GM12874 (cell line): ENCODE data around the gene ARCN1.

ENCODE experiments used
- TF ChIP-seq, protein P1 (sequence below): IDR thresholded peaks from 2 replicates; pipeline ENCODE4 v1.5.1; 2011; ENCODE audit warnings: low read depth, mild to moderate bottlenecking, control low read depth, low read length, moderate library complexity; ENCODE audit not compliant: insufficient read depth

Gene ARCN1

DNA sequence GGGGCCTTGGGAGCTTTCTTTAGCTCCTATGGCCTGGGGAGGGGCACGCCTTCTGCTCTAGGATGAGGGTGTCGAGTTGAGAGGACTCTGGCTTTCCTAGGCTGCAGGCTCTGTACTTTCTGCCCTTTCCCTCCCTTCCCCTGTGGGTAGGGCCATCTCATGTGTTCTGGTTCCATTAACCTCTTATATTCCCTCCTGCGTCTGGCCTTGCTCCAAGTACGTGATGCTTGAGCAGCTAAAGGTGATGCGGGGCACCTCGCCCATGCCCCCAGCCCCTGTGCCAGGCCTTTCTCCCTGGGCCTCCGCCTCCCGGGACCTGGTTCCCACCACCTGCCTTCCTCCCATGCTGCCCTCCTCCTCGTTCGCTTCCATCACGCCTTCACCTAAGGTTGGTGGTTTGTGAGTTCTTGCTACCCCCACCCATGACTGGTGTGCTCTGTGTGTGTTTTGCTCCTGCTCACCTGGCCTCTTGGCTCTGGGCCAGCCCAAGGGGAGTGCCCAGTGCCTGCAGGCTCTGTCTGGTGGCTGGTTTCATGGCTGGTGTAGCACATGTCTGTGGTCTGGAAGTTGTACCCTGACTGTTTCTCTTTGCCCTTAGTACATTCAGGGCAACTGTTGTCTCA is 69.3 kb downstream of the ARCN1 start:
- TF ChIP-seq, protein P1, sequence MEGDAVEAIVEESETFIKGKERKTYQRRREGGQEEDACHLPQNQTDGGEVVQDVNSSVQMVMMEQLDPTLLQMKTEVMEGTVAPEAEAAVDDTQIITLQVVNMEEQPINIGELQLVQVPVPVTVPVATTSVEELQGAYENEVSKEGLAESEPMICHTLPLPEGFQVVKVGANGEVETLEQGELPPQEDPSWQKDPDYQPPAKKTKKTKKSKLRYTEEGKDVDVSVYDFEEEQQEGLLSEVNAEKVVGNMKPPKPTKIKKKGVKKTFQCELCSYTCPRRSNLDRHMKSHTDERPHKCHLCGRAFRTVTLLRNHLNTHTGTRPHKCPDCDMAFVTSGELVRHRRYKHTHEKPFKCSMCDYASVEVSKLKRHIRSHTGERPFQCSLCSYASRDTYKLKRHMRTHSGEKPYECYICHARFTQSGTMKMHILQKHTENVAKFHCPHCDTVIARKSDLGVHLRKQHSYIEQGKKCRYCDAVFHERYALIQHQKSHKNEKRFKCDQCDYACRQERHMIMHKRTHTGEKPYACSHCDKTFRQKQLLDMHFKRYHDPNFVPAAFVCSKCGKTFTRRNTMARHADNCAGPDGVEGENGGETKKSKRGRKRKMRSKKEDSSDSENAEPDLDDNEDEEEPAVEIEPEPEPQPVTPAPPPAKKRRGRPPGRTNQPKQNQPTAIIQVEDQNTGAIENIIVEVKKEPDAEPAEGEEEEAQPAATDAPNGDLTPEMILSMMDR: no peak

DNA sequence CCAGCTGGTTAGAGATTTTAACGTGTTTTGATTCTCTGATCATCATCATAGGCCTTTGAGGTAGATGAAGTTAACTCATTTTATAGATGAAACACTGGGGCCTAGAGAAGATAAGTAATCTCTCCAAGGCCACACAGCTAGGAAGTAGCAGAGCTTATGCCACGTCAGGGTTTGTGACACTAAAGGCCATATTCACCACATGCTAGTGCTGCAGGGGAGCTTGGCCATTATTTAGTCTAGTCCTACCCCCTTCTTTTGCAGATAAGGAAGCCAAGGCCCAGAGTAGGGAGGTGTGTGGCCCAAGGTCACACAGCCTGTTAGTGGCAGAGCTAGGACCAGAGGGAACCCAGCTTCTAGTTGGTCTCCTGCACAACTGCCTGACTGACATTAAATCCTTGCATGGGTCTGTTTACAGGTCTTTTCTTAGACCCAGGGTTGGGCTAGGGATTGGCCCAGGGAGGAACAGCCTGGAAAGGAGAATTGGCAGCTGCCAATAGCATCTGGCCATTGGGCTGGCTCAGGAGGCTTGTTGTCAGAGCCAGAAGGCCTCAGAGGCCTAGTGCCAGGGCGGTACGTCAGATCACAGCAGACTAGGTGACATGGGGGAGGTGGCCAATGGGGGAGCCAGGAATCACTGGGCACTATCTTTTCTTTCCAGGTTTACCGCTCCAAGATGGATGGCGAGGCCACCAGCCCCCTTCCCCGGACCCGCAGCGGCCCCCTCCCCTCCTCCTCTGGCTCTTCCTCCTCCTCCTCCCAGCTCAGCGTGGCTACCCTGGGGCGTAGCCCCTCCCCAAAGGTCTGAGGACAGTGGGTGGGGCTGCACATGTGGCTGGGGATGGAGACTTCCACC is 71.2 kb downstream of the ARCN1 start:
- TF ChIP-seq, protein P1: no peak

DNA sequence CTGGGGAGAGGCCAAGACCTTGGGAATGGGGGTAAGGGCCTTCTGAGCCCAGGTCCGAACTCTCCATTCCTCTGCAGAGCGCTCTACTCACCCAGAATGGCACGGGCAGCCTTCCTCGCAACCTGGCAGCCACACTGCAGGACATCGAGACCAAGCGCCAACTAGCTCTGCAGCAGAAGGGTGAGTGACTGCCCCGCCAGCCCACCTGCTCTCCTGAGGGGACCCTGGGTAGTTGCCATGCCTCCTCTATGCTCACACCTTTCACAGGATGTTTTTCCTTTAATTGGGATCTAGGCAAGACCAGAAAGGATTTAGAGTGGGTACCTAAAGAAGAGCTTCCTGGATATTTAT is 71.8 kb downstream of the ARCN1 start:
- TF ChIP-seq, protein P1: no peak

DNA sequence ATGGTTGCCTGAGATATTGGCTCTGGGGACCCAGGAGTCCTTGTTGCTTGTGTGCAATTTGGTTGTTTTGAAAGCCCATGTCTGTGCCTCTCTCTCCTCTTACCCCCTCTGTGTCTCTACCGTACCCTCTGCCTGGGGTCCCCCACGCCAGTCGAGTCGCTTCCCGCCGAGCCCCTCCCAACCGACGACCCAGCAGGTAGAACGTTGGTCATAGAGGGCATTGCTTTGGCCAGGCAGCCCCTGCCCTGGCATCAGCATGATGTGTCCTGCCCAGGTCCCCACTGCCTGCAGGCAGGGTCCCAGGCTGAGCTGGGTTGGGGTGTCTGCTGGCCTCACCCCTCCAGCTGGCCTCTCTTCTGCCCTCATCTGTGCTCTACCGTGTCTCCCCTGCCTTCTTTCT is 72.3 kb downstream of the ARCN1 start:
- TF ChIP-seq, protein P1: no peak

DNA sequence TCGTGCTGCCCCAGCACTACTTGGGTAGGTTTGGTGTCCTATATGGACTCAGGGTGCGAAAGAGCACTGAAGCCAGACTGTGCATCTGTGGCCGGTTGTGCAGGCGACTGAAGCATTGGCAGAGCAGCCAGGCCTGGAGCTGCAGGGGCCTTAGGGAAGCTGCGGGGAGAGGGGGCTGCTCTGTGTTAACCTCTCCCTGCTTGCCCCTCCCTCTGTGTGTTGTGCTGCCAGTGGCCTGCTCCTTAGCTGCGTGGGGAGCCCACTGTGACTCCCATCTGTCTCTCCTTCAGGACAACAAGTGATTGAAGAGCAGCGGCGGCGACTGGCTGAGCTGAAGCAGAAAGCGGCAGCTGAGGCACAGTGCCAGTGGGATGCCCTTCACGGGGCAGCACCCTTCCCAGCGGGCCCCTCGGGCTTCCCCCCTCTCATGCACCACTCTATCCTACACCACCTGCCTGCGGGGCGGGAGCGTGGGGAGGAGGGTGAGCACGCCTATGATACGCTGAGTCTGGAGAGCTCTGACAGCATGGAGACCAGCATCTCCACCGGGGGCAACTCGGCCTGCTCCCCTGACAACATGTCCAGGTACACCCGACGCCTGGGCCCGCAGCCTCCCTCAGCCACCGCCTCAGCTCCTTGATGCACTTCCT is 73.0 kb downstream of the ARCN1 start:
- TF ChIP-seq, protein P1: no peak

DNA sequence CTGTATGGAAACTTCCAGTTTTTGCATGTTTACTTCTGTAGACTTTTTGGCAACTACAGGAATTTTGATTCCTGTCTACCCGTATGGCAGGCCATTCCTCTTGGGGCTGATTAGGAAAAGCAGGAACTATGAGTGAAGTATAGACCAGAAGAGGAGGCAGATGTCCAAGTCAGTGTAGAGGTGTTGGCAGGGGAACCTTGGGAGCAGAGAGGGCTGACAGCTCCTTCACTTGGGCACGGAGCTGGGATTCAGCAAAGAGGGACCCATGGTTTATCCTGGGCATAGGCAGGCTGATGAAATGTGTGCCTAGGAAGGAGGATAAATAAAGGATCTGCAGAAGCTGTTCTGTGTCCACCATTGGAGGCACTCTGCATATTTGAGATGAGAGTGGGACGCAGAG is 74.2 kb downstream of the ARCN1 start:
- TF ChIP-seq, protein P1: no peak

DNA sequence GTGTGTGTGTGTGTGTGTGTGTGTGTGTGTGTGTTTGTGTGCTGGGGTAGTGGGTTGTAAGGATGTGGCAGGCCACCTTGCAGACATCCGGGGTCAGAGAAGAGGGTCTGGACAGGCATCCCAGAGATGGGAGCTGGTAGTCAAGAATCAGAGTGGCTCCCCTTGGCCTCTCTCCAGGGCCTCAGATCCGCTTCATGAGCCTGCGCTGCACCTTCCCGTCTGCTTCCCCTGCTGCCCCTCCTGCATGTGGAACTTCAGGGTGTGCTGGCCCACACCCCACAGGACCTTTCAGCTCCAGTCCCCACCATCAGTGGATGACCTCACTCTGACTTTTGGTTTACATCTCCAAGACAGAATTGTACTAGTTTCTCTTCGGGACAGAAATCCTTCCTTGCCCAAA is 76.1 kb downstream of the ARCN1 start:
- TF ChIP-seq, protein P1: no peak
